AG10803 (cell line): ENCODE results near the gene PRKN.
A peak's percentile ranks its signal among the peaks of the same experiment; 100 is the strongest.

Source experiments
- DNase-seq: peaks from one replicate; pipeline ENCODE4 v3.0.0; 2010; ENCODE audit warnings: low read depth
- H3K4me3 ChIP-seq: 2 replicates; pipeline ENCODE4 v1.5.1; 2011; ENCODE audit warnings: mild to moderate bottlenecking, low read length, control low read depth
- CTCF ChIP-seq: conservative IDR thresholded peaks from 2 replicates; pipeline ENCODE4 v1.5.1; 2011; ENCODE audit warnings: mild to moderate bottlenecking, low read length, control low read depth, inconsistent platforms

Gene PRKN

GRCh38 chr6:162705736-162706135, 21.8 kb downstream of the PRKN start:
- DNase-seq, result no peak
- TF ChIP-seq CTCF, result no peak
- no peak overlapping the region for H3K4me3 ChIP-seq

GRCh38 chr6:162704001-162704400, 23.6 kb downstream of the PRKN start:
- H3K4me3 ChIP-seq, result no peak overlapping the region
- no peak for DNase-seq
- TF ChIP-seq CTCF, result no peak

- H3K4me3 ChIP-seq, result no peak overlapping the region
- DNase-seq, result no peak
- TF ChIP-seq CTCF, result no peak
Observed at GRCh38 chr6:162702446-162702845, 25.1 kb downstream of the PRKN start.

GRCh38 chr6:162701551-162701950, 26.0 kb downstream of the PRKN start:
- H3K4me3 ChIP-seq, result no peak overlapping the region
- no peak for DNase-seq
- TF ChIP-seq CTCF, result no peak

- DNase-seq, result no peak
- no peak for TF ChIP-seq CTCF
- H3K4me3 ChIP-seq, result no peak overlapping the region
Observed at GRCh38 chr6:162700966-162701365, 26.6 kb downstream of the PRKN start.

- TF ChIP-seq CTCF, result no peak
- no peak overlapping the region for H3K4me3 ChIP-seq
- peak; percentile 26 for DNase-seq
Observed at GRCh38 chr6:162699961-162700360, 27.6 kb downstream of the PRKN start.

- H3K4me3 ChIP-seq, result no peak overlapping the region
- no peak for TF ChIP-seq CTCF
- no peak for DNase-seq
Observed at GRCh38 chr6:162698440-162698839, 29.1 kb downstream of the PRKN start.
